ENCODE measurements around the gene HVCN1. TPM values are rescaled to one million over a fixed set of nuclear protein-coding genes. Genes with fewer than 3 reads are reported as not detected.
"Not testable (repeated sequence)": the region's sequence is repeated elsewhere in the genome, so short reads cannot be mapped to it uniquely, and the experiment has no call there.

The HVCN1 gene
- total RNA-seq, 1 donor, result 2.9 TPM

DNA sequence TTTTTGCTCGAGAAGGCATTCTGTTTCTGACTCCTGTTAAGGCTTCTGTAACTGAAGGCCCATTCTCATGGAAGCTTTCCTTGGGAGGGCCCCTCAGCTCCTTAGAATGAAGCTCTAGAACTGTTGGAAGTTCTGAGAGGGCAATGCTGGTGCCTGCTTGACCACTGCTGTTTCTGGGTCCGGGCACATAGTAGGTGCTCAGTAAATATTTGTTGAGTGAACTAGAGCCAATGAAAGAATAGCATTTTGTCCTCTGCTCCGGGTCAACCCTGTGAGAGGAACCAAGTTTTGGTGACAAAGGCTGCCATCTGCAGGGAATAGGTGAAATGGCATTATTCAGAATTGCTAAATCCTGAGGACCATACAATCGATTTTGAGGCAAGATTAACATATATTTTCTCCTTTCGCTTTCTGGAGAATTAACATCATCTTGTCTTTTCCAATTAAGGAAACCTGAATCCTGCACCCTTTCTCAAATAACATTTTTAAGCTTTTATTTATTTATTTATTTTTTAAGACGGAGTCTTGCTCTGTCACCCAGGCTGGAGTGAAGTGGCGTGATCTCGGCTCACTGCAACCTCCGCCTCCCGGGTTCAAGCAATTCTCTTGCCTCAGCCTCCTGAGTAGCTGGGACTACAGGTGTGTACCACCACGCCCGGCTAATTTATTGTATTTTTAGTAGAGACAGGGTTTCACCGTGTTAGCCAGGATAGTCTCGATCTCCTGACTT is 86.7 kb downstream of the HVCN1 start:
- not testable (repeated sequence) for H3K9me3 ChIP-seq (ENCODE audit: low read depth, low read length); H3K4me1 ChIP-seq (ENCODE audit: insufficient read depth, low read length); H3K4me2 ChIP-seq (ENCODE audit: insufficient read depth, low read length); H3K27me3 ChIP-seq (ENCODE audit: insufficient read depth, low read length); H3K79me2 ChIP-seq (ENCODE audit: insufficient read depth, low read length); H2AFZ ChIP-seq (ENCODE audit: low read length); H3K27ac ChIP-seq (ENCODE audit: low read depth, low read length); H3K36me3 ChIP-seq (ENCODE audit: insufficient read depth, low read length); H3K4me3 ChIP-seq (ENCODE audit: insufficient read depth, low read length); H4K20me1 ChIP-seq (ENCODE audit: insufficient read depth, low read length)
- peak; percentile 88 for DNase-seq (ENCODE audit: insufficient read length, low spot score, missing footprints)
- TF ChIP-seq, protein P1, sequence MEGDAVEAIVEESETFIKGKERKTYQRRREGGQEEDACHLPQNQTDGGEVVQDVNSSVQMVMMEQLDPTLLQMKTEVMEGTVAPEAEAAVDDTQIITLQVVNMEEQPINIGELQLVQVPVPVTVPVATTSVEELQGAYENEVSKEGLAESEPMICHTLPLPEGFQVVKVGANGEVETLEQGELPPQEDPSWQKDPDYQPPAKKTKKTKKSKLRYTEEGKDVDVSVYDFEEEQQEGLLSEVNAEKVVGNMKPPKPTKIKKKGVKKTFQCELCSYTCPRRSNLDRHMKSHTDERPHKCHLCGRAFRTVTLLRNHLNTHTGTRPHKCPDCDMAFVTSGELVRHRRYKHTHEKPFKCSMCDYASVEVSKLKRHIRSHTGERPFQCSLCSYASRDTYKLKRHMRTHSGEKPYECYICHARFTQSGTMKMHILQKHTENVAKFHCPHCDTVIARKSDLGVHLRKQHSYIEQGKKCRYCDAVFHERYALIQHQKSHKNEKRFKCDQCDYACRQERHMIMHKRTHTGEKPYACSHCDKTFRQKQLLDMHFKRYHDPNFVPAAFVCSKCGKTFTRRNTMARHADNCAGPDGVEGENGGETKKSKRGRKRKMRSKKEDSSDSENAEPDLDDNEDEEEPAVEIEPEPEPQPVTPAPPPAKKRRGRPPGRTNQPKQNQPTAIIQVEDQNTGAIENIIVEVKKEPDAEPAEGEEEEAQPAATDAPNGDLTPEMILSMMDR (IDR thresholded peaks at IDR 0.05; ENCODE audit: extremely low read depth, low read depth, low read length), result peak; percentile 73

DNA sequence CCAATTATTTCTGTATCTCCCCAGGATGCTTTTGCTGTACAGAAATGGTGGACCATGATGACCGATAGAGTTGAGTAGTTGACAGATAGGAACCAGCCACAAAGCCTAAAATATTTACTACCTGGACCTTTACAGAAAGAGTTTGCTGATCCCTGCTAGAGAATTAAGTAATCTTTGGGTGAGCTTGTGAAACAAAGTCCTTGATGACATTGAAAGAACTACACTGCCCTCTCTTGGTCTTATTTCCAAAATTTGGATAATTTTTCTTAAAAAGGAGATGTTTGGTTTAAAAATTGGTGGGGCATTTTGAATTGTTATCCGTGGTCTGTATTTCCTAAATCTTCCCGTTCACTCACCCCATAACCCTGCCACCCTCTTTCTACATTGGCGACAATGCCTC is 88.7 kb downstream of the HVCN1 start:
- Histone ChIP-seq H3K4me3 (ENCODE audit: insufficient read depth, low read length) (no peak overlapping the region), H3K79me2 (ENCODE audit: insufficient read depth, low read length) (no peaks in the 10 kb centered on the region), H3K4me1 (ENCODE audit: insufficient read depth, low read length) (no peaks in the 10 kb centered on the region), H2AFZ (ENCODE audit: low read length) (no peak overlapping the region), H4K20me1 (ENCODE audit: insufficient read depth, low read length) (no peaks in the 10 kb centered on the region), H3K4me2 (ENCODE audit: insufficient read depth, low read length) (no peak overlapping the region), H3K27me3 (ENCODE audit: insufficient read depth, low read length) (no peaks in the 10 kb centered on the region), H3K36me3 (ENCODE audit: insufficient read depth, low read length) (no peaks in the 10 kb centered on the region), H3K27ac (ENCODE audit: low read depth, low read length) (no peak overlapping the region), H3K9me3 (ENCODE audit: low read depth, low read length) (no peaks in the 10 kb centered on the region)
- peak; percentile 81 for DNase-seq (ENCODE audit: insufficient read length, low spot score, missing footprints)
- TF ChIP-seq, protein P1 (IDR thresholded peaks at IDR 0.05; ENCODE audit: extremely low read depth, low read depth, low read length), result peak; percentile 47

DNA sequence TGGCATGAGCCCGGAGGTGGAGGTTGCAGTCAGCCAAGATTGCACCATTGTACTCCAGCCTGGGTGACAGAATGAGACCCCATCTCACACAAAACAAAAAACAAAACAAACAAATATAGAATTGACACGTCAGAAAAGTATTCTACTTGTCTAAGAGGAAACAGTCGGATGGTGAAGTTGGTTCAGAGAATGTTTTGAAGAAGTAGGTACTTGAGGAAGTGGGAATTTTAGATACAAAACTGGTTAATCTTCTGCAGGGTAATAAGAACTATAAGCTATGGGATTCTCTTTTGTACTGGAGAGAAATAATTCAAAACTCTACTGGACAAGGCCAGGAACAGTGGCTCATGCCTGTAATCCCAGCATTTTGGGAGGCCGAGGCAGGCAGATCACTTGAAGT is 89.6 kb downstream of the HVCN1 start:
- Histone ChIP-seq H3K4me1 (ENCODE audit: insufficient read depth, low read length) (no peaks in the 10 kb centered on the region), H3K4me2 (ENCODE audit: insufficient read depth, low read length) (no peak overlapping the region), H2AFZ (ENCODE audit: low read length) (no peak overlapping the region), H3K27me3 (ENCODE audit: insufficient read depth, low read length) (no peaks in the 10 kb centered on the region), H3K9me3 (ENCODE audit: low read depth, low read length) (no peaks in the 10 kb centered on the region), H3K79me2 (ENCODE audit: insufficient read depth, low read length) (no peaks in the 10 kb centered on the region), H3K27ac (ENCODE audit: low read depth, low read length) (no peak overlapping the region), H3K4me3 (ENCODE audit: insufficient read depth, low read length) (no peak overlapping the region), H4K20me1 (ENCODE audit: insufficient read depth, low read length) (no peaks in the 10 kb centered on the region), H3K36me3 (ENCODE audit: insufficient read depth, low read length) (no peaks in the 10 kb centered on the region)
- TF ChIP-seq, protein P1 (IDR thresholded peaks at IDR 0.05; ENCODE audit: extremely low read depth, low read depth, low read length), result no peak
- DNase-seq (ENCODE audit: insufficient read length, low spot score, missing footprints), result no peak

Small RNA genes lying within 50 kb of the gene (small RNA-seq; reads per million reads assigned to genes)
- gene RN7SL387P, result not detected

Other genes with a start within 250 kb of the HVCN1 start
- gene ARPC3, start 238.8 kb downstream of the HVCN1 start, total RNA-seq, result 258 and 263 TPM in 2 replicates
- 10.9 and 12.3 TPM in 2 replicates for gene GPN3, start 220.9 kb downstream of the HVCN1 start, total RNA-seq
- 7.2 and 8.3 TPM in 2 replicates for gene FAM216A, start 220.3 kb downstream of the HVCN1 start, total RNA-seq
- gene VPS29, start 187.0 kb downstream of the HVCN1 start, total RNA-seq, result 51.4 and 54.8 TPM in 2 replicates
- 0.36 and 0.59 TPM in 2 replicates for gene RAD9B, start 186.8 kb downstream of the HVCN1 start, total RNA-seq
- 7.6 and 8.5 TPM in 2 replicates for gene PPTC7, start 105.8 kb downstream of the HVCN1 start, total RNA-seq
- 45.2 and 61.9 TPM in 2 replicates for gene TCTN1, start 75.0 kb downstream of the HVCN1 start, total RNA-seq
- 107 and 114 TPM in 2 replicates for gene PPP1CC, start 53.8 kb upstream of the HVCN1 start, total RNA-seq
- not detected in 2 replicates for gene CCDC63, start 157.9 kb upstream of the HVCN1 start, total RNA-seq
- not detected in 2 replicates for gene MYL2, start 231.5 kb upstream of the HVCN1 start, total RNA-seq